Adrenal gland (tissue), 12 donors: ENCODE data around the gene FGD5. TPM values are rescaled to one million over a fixed set of nuclear protein-coding genes. Genes with fewer than 3 reads are reported as not detected.

ENCODE experiments used
- DNase-seq, 7 donors: peaks; one replicate each; pipeline ENCODE4 v3.0.0-alpha.2; 2019 to 2020
- H3K27ac ChIP-seq, 5 donors: fragments of 200-600 bp; sonication (generic) in 4 of 5; 1 replicate in 3 of 5; 2 replicates in 2 of 5; pipeline versions ENCODE4 v1.5.1 to v1.8.0; 2016 to 2020; ENCODE audit warnings: mild to moderate bottlenecking in 1 of 5
- H3K27me3 ChIP-seq: fragments of 200-600 bp; 2 replicates; pipeline ENCODE4 v1.8.0; 2021
- H3K36me3 ChIP-seq, 2 donors: fragments of 200-600 bp; replicated peaks in 1 of 2; 1 replicate in 1 of 2; 2 replicates in 1 of 2; pipeline versions ENCODE4 v1.5.1 to v1.8.0; 2018 to 2022
- H3K4me1 ChIP-seq, 2 donors: fragments of 200-600 bp; replicated peaks in 1 of 2; 1 replicate in 1 of 2; 2 replicates in 1 of 2; pipeline versions ENCODE4 v1.5.1 to v1.8.0; 2018 to 2021
- H3K4me3 ChIP-seq, 4 donors: fragments of 200-600 bp; sonication (generic) in 3 of 4; one replicate each; pipeline ENCODE4 v1.5.1; 2016 to 2018
- H3K9me3 ChIP-seq, 3 donors: fragments of 200-600 bp; sonication (generic) in 1 of 3; replicated peaks in 1 of 3; 1 replicate in 2 of 3; 2 replicates in 1 of 3; pipeline versions ENCODE4 v1.5.1 to v1.8.0; 2016 to 2021
- POLR2A ChIP-seq, 2 donors: fragments of 450-650 bp; IDR thresholded peaks; one replicate each; pipeline ENCODE4 v1.6.1; 2017; ENCODE audit warnings: antibody characterized with exemption in 2 of 2, mild to moderate bottlenecking in 2 of 2, moderate library complexity in 1 of 2
- WGBS, 4 donors: extraction: QIAGEN DNeasy Blood & Tissue Kit in 2 of 4; methylation state at CpG; one replicate each; pipeline versions ENCODE4 v1.1.5 to v1.1.7; 2013 to 2017; 5-methylcytosine and 5-hydroxymethylcytosine counted together
- intact Hi-C, 2 donors: fragments of 100-400 bp; cut with DNase I; formaldehyde crosslinking; loops; one replicate each; pipeline versions ENCODE4 v1.14.1 to v1.15.0; 2022 to 2023
- polyA plus RNA-seq, 3 donors: library from polyadenylated mRNA; stranded (reverse); fragments of 200-250 nt in 2 of 3; fragments of 350-450 nt in 1 of 3; fragmentation: Illumina TruSeq in 1 of 3; extraction: RNeasy Lipid Tissue Mini Kit (QIAGEN cat#74804) in 1 of 3; gene quantifications; one replicate each; pipeline ENCODE4 v1.2.3, GENCODE V29; 2013 to 2014
- total RNA-seq, 9 donors: library from RNA; depleted of rRNA in 4 of 9; stranded (reverse); fragments of >200 nt in 4 of 9; fragments of 120-200 nt in 1 of 9; fragmentation: NEBNext Ultra II Directional in 1 of 9; extraction: Animal tissue kit (Norgen Biotek cat#: 25700) in 1 of 9; gene quantifications; one replicate each; pipeline versions ENCODE4 v1.1.0 to v1.2.4, GENCODE V29; 2013 to 2023
- TF ChIP-seq, protein P1 (sequence below), 6 experiments: fragments of 450-650 bp in 4 of 6; fragments of 200-600 bp in 2 of 6; sonication (generic) in 1 of 6; IDR thresholded peaks; 1 replicate in 5 of 6; 2 replicates in 1 of 6; pipeline versions ENCODE4 v1.5.1 to v1.8.0; 2016 to 2021; ENCODE audit warnings: antibody characterized with exemption in 6 of 6, mild to moderate bottlenecking in 2 of 6, moderate library complexity in 1 of 6
- donor health status: healthy with polysubstance abuse.
- donor health status: Bipolar disorder and iron deficiency.
- donor health status: DM: yes; HTN: yes; CAD: no.
- donor health status: DM: no; HTN: no; CAD: no.
- donor health status: DM: no; HTN: no; CAD: no.
- donor health status: DM: yes; HTN: yes; CAD: no.

The FGD5 gene
- total and polyA plus RNA-seq, 12 donors = 4.9 to 21.4 (median 11.2) TPM

DNA sequence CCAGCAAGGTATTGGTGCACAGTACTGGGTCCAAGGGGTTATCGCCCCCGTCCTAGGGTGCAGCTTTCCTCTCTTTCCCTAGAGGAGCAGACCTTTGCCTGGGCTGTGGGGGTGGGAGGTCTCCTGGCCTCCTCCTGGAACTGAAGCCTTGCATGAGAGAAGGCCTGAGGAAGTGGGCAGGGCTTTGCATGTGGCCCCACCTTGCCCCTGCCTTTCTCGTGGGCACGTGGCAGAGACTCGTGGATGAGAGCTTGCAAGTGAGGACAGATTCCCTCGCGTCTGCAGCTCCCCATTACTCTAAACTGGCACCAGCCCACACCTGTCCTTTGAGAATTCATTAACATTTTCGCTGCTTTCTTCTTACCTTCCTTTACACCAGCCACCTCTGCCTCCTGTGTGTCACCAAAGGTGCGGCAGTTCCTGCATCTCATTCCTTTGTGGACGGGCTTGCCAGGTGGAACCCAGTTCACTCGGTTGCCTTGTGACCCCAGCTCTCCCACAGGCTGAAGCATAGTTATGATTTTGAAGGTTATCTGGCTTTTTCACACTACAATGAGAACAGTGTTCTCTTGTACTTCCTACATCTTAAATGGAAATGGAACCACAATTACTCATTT, 87.7 kb downstream of the FGD5 start:
- Histone ChIP-seq H3K4me1 (no peaks in the 10 kb centered on the region), H3K4me3 (no peak overlapping the region), H3K36me3 (no peaks in the 10 kb centered on the region), H3K27me3 (no peaks in the 10 kb centered on the region), H3K9me3 (no peaks in the 10 kb centered on the region), H3K27ac (no peak overlapping the region)
- WGBS, 4 donors = 67 to 82% (median 73%) methylated on average over 9 to 11 of the region's 11 CpGs
- intact Hi-C loops = no loop called here
- no peak for TF ChIP-seq POLR2A (IDR thresholded peaks at IDR 0.05)
- TF ChIP-seq, protein P1, sequence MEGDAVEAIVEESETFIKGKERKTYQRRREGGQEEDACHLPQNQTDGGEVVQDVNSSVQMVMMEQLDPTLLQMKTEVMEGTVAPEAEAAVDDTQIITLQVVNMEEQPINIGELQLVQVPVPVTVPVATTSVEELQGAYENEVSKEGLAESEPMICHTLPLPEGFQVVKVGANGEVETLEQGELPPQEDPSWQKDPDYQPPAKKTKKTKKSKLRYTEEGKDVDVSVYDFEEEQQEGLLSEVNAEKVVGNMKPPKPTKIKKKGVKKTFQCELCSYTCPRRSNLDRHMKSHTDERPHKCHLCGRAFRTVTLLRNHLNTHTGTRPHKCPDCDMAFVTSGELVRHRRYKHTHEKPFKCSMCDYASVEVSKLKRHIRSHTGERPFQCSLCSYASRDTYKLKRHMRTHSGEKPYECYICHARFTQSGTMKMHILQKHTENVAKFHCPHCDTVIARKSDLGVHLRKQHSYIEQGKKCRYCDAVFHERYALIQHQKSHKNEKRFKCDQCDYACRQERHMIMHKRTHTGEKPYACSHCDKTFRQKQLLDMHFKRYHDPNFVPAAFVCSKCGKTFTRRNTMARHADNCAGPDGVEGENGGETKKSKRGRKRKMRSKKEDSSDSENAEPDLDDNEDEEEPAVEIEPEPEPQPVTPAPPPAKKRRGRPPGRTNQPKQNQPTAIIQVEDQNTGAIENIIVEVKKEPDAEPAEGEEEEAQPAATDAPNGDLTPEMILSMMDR (IDR thresholded peaks at IDR 0.05) = no peak
- DNase-seq = no peak

DNA sequence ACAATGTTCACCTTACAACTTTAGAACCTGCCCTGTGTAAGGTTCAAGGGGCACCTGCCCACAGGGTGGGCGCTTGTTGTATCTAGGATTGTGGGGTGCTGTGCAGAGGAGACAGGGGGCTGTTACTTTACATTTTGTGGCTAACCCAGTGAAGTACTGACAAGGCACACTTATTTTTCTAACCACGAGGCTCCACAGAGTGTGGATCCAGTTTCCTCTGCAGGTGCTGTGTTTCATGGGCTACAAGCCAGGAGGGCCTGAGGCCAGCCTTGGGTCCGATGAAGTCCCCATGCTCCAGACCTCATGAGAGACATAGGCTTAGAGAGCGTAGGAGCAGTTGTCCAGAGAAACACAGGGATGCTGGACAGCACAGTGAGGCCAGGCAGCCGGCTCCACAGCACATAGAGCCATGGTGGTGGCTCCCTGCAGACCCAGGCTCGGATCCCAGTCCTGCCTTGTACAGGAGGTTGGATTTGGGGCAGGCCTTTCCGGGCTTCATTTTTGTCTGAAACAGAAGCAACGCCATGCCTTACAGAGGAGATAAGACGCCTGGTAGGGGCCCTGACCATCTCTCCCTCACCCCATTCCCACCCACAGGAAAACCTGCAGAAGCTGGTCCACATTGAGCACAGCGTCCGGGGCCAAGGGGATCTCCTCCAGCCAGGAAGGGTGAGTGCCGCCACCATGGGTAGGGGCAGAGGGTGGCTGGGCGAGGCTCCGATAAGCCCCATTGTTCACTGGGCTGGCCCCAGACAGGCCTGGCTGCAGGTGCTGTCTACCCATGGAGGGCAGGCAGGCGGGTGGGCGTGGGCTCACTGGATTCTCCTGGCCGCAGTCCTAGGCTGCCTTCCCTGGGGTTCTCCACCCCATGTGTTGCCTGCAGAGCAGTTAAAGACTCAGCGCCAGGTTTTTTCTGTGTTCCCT, 88.5 kb downstream of the FGD5 start:
- Histone ChIP-seq H3K4me1 (no peaks in the 10 kb centered on the region), H3K27me3 (no peaks in the 10 kb centered on the region), H3K4me3 (no peak overlapping the region), H3K36me3 (no peaks in the 10 kb centered on the region), H3K27ac (no peak overlapping the region), H3K9me3 (no peaks in the 10 kb centered on the region)
- DNase-seq = no peak
- WGBS, 4 donors = 72 to 82% (median 77%) methylated on average over 10 to 18 of the region's 18 CpGs
- intact Hi-C loops = no loop called here
- no peak for TF ChIP-seq POLR2A (IDR thresholded peaks at IDR 0.05)
- TF ChIP-seq, protein P1 (IDR thresholded peaks at IDR 0.05) = no peak

DNA sequence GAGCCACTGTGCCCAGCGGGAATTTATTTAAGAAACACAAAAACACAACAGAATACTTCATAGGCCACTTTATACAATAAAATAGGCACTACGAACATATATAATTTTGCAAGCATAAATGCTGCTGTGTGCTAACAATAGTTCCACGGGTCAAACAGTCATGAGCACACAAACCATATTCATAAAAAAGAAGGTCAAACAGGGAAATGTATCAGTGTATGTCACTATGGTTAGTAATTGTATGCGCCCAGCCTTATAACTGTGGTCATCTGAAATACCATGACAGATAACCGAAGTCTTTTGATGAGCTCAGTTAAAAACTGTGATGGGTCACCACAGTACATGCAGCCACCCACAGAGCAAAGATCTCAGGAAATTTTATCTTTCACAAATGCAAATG, 90.5 kb downstream of the FGD5 start:
- intact Hi-C loops = no loop called here
- 73 to 85% (median 84%) methylated on average over 5 of the region's 5 CpGs for WGBS, 4 donors
- TF ChIP-seq, protein P1 (IDR thresholded peaks at IDR 0.05) = no peak
- TF ChIP-seq POLR2A (IDR thresholded peaks at IDR 0.05) = no peak

DNA sequence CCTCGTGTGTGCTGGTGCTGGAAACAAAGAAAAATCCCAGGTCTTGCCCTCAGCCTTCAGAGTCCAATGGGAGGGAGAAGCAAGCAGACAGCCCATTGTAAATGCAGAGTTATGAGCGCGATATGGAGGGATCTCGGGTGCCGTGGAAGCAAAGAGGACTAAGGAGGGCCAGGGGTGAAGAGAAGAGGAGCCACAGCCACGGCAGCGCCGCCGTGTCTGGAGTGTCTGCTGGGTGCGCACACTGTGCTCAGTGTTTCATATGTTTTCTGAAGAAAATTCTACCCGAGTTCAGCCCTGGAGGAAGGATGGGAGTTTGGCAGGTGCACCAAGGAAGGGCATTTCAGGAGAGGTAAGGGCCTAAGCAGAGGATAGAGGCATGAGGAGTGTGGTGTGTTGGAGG, 92.9 kb downstream of the FGD5 start:
- DNase-seq = no peak
- Histone ChIP-seq H3K4me1 (no peaks in the 10 kb centered on the region), H3K4me3 (no peak overlapping the region), H3K9me3 (no peaks in the 10 kb centered on the region), H3K36me3 (no peaks in the 10 kb centered on the region), H3K27ac (no peak overlapping the region), H3K27me3 (no peaks in the 10 kb centered on the region)
- TF ChIP-seq, protein P1 (IDR thresholded peaks at IDR 0.05) = no peak
- TF ChIP-seq POLR2A (IDR thresholded peaks at IDR 0.05) = no peak
- 81 to 88% (median 84%) methylated on average over 11 of the region's 11 CpGs for WGBS, 4 donors
- intact Hi-C loops = loop anchor here in 1 of 2 donors (5.0 kb wide), 1 partner anchor 229 kb away; no protein-coding TSS in a partner anchor

More for the DNA sequence above, 90.5 kb downstream of the FGD5 start:
- Histone ChIP-seq H3K36me3 (no peaks in the 10 kb centered on the region), H3K27ac (no peak overlapping the region), H3K27me3 (no peaks in the 10 kb centered on the region), H3K4me3 (no peak overlapping the region), H3K4me1 (no peaks in the 10 kb centered on the region), H3K9me3 (no peaks in the 10 kb centered on the region)
- DNase-seq = no peak
